ENCODE data around the gene ZNF429. TPM values are rescaled to one million over a fixed set of nuclear protein-coding genes. Genes with fewer than 3 reads are reported as not detected.
"Not testable (repeated sequence)": the region's sequence is repeated elsewhere in the genome, so short reads cannot be mapped to it uniquely, and the experiment has no call there.

Gene ZNF429
- polyA plus RNA-seq, 1 donor (not counting 4 experiments of a cell fraction or from before 2014, with no cell fraction given): 4.4 TPM

GRCh38 chr19:21498651-21499050 lies 6.8 kb upstream of the ZNF429 start:
- dilution Hi-C loops (cut with MboI; ENCODE audit: extremely low pct_ligation_motif_present, low sequenced_read_pairs): no loop called here
- H3K9me1 ChIP-seq (ENCODE audit: control insufficient read depth, extremely low read depth, insufficient read depth, low read length): no peaks in the 10 kb centered on the region
- no peak overlapping the region for H2AFZ ChIP-seq (ENCODE audit: control insufficient read depth, low read length)
- H3K9me3 ChIP-seq (ENCODE audit: control insufficient read depth, low read depth, low read length): peaks cover 4% of the 10 kb centered on the region
- no peak for DNase-seq (ENCODE audit: low read depth, low spot score)
- H3K4me2 ChIP-seq (ENCODE audit: control insufficient read depth, extremely low read depth, insufficient read depth, low read depth, low read length): no peak overlapping the region
- H3K27ac ChIP-seq (ENCODE audit: control insufficient read depth, insufficient read depth, low read length): no peak overlapping the region
- H3K36me3 ChIP-seq (ENCODE audit: control insufficient read depth in 2 of 2, extremely low read depth in 1 of 2, insufficient read depth in 2 of 2, low read length in 2 of 2): no peaks in the 10 kb centered on the region
- no peaks in the 10 kb centered on the region for H3K27me3 ChIP-seq (ENCODE audit: control insufficient read depth, extremely low read depth, insufficient read depth, low read length)
- H3K9ac ChIP-seq (ENCODE audit: control insufficient read depth, extremely low read depth, insufficient read depth, low read length): no peak overlapping the region
- H3K4me3 ChIP-seq (ENCODE audit: control insufficient read depth in 2 of 3, extremely low read depth in 1 of 3, insufficient read depth in 2 of 3, low read depth in 1 of 3, low read length in 3 of 3): no peak overlapping the region
- no peak for FAIRE-seq
- H4K20me1 ChIP-seq (ENCODE audit: control insufficient read depth, extremely low read depth, insufficient read depth, low read length): no peaks in the 10 kb centered on the region
- no peaks in the 10 kb centered on the region for H3K4me1 ChIP-seq (ENCODE audit: control insufficient read depth, extremely low read depth, insufficient read depth, low read length)
- no peaks in the 10 kb centered on the region for H3K79me2 ChIP-seq (ENCODE audit: control insufficient read depth, insufficient read depth, low read length)
- TF ChIP-seq, protein P1, sequence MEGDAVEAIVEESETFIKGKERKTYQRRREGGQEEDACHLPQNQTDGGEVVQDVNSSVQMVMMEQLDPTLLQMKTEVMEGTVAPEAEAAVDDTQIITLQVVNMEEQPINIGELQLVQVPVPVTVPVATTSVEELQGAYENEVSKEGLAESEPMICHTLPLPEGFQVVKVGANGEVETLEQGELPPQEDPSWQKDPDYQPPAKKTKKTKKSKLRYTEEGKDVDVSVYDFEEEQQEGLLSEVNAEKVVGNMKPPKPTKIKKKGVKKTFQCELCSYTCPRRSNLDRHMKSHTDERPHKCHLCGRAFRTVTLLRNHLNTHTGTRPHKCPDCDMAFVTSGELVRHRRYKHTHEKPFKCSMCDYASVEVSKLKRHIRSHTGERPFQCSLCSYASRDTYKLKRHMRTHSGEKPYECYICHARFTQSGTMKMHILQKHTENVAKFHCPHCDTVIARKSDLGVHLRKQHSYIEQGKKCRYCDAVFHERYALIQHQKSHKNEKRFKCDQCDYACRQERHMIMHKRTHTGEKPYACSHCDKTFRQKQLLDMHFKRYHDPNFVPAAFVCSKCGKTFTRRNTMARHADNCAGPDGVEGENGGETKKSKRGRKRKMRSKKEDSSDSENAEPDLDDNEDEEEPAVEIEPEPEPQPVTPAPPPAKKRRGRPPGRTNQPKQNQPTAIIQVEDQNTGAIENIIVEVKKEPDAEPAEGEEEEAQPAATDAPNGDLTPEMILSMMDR (optimal IDR thresholded peaks at IDR 0.05 in 1 of 3, IDR thresholded peaks at IDR 0.05 in 1 of 3, conservative IDR thresholded peaks at IDR 0.05 in 1 of 3; ENCODE audit: extremely low read depth in 1 of 3, insufficient read depth in 2 of 3, low read length in 3 of 3): no peak
- no peak for TF ChIP-seq EZH2 (IDR thresholded peaks at IDR 0.05; ENCODE audit: low read length)

DNA sequence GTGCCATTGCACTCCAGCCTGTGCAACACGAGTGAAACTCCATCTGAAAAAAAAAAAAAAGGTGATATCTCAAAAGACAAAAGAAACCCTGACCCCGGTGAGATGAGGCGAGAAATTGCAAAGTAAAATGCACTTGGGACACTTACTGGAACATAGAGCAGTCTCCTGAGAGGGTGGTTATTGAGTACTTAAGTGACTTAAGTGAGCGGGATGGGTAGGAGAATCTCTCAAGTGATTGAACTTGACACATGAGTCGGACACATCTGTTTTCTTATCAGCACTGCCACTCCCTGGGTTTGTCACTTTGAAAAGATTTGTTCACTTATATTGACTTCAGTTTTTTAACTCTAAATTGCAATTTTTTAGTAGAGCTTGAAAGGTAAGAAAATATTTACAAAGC lies 2.8 kb downstream of the ZNF429 start:
- no peaks in the 10 kb centered on the region for H3K36me3 ChIP-seq (ENCODE audit: control insufficient read depth in 2 of 2, extremely low read depth in 1 of 2, insufficient read depth in 2 of 2, low read length in 2 of 2)
- no peak for TF ChIP-seq EZH2 (IDR thresholded peaks at IDR 0.05; ENCODE audit: low read length)
- TF ChIP-seq, protein P1 (optimal IDR thresholded peaks at IDR 0.05 in 1 of 3, IDR thresholded peaks at IDR 0.05 in 1 of 3, conservative IDR thresholded peaks at IDR 0.05 in 1 of 3; ENCODE audit: extremely low read depth in 1 of 3, insufficient read depth in 2 of 3, low read length in 3 of 3): no peak
- DNase-seq (ENCODE audit: low read depth, low spot score) (no peak), FAIRE-seq (no peak)
- H3K4me1 ChIP-seq (ENCODE audit: control insufficient read depth, extremely low read depth, insufficient read depth, low read length): no peaks in the 10 kb centered on the region
- H2AFZ ChIP-seq (ENCODE audit: control insufficient read depth, low read length): no peak overlapping the region
- peaks cover 2% of the 10 kb centered on the region for H3K9me3 ChIP-seq (ENCODE audit: control insufficient read depth, low read depth, low read length)
- no peaks in the 10 kb centered on the region for H3K79me2 ChIP-seq (ENCODE audit: control insufficient read depth, insufficient read depth, low read length)
- dilution Hi-C loops (cut with MboI; ENCODE audit: extremely low pct_ligation_motif_present, low sequenced_read_pairs): no loop called here
- no peak overlapping the region for H3K4me3 ChIP-seq (ENCODE audit: control insufficient read depth in 2 of 3, extremely low read depth in 1 of 3, insufficient read depth in 2 of 3, low read depth in 1 of 3, low read length in 3 of 3)
- H3K9ac ChIP-seq (ENCODE audit: control insufficient read depth, extremely low read depth, insufficient read depth, low read length): no peak overlapping the region
- H4K20me1 ChIP-seq (ENCODE audit: control insufficient read depth, extremely low read depth, insufficient read depth, low read length): no peaks in the 10 kb centered on the region
- H3K9me1 ChIP-seq (ENCODE audit: control insufficient read depth, extremely low read depth, insufficient read depth, low read length): no peaks in the 10 kb centered on the region
- H3K27ac ChIP-seq (ENCODE audit: control insufficient read depth, insufficient read depth, low read length): no peak overlapping the region
- no peak overlapping the region for H3K4me2 ChIP-seq (ENCODE audit: control insufficient read depth, extremely low read depth, insufficient read depth, low read depth, low read length)
- H3K27me3 ChIP-seq (ENCODE audit: control insufficient read depth, extremely low read depth, insufficient read depth, low read length): no peaks in the 10 kb centered on the region

DNA sequence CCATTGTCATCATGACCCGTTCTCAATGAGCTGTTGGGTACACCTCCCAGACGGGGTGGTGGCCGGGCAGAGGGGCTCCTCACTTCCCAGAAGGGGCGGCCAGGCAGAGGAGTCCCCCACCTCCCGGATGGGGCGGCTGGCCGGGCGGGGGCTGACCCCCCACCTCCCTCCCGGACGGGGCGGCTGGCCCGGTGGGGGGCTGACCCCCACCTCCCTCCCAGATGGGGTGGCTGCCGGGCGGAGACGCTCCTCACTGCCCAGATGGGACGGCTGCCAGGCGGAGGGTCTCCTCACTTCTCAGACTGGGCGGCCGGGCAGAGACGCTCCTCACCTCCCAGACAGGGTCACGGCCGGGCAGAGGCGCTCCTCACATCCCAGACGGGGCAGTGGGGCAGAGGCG lies 5.7 kb downstream of the ZNF429 start:
- H3K9ac ChIP-seq (ENCODE audit: control insufficient read depth, extremely low read depth, insufficient read depth, low read length); H3K4me1 ChIP-seq (ENCODE audit: control insufficient read depth, extremely low read depth, insufficient read depth, low read length); H4K20me1 ChIP-seq (ENCODE audit: control insufficient read depth, extremely low read depth, insufficient read depth, low read length); H3K79me2 ChIP-seq (ENCODE audit: control insufficient read depth, insufficient read depth, low read length); H3K9me1 ChIP-seq (ENCODE audit: control insufficient read depth, extremely low read depth, insufficient read depth, low read length); H3K27ac ChIP-seq (ENCODE audit: control insufficient read depth, insufficient read depth, low read length); H3K9me3 ChIP-seq (ENCODE audit: control insufficient read depth, low read depth, low read length); H2AFZ ChIP-seq (ENCODE audit: control insufficient read depth, low read length); FAIRE-seq; H3K4me2 ChIP-seq (ENCODE audit: control insufficient read depth, extremely low read depth, insufficient read depth, low read depth, low read length); H3K27me3 ChIP-seq (ENCODE audit: control insufficient read depth, extremely low read depth, insufficient read depth, low read length); H3K4me3 ChIP-seq (ENCODE audit: control insufficient read depth in 2 of 3, extremely low read depth in 1 of 3, insufficient read depth in 2 of 3, low read depth in 1 of 3, low read length in 3 of 3); H3K36me3 ChIP-seq (ENCODE audit: control insufficient read depth in 2 of 2, extremely low read depth in 1 of 2, insufficient read depth in 2 of 2, low read length in 2 of 2); dilution Hi-C loops (cut with MboI; ENCODE audit: extremely low pct_ligation_motif_present, low sequenced_read_pairs); DNase-seq (ENCODE audit: low read depth, low spot score): not testable (repeated sequence)

DNA sequence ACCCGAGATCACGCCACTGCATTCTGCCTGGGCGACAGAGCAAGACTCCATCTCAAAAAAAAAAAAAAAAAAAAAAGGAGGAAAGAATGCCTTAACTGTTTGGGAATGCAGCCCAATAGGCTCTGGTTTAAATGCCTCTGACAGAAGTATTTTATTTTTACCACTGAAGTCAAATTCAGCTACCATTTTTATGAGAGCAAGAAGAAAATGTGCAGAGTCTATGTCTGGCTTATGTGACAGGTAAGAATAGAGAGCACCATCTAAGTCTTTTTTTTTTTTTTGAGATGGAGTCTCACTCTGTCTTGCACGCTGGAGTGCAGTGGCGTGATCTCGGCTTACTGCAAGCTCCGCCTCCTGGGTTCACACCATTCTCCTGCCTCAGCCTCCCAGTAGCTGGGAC lies 7.2 kb downstream of the ZNF429 start:
- H3K9me3 ChIP-seq (ENCODE audit: control insufficient read depth, low read depth, low read length); H4K20me1 ChIP-seq (ENCODE audit: control insufficient read depth, extremely low read depth, insufficient read depth, low read length); H3K79me2 ChIP-seq (ENCODE audit: control insufficient read depth, insufficient read depth, low read length); DNase-seq (ENCODE audit: low read depth, low spot score); H3K4me1 ChIP-seq (ENCODE audit: control insufficient read depth, extremely low read depth, insufficient read depth, low read length); H3K36me3 ChIP-seq (ENCODE audit: control insufficient read depth in 2 of 2, extremely low read depth in 1 of 2, insufficient read depth in 2 of 2, low read length in 2 of 2); H3K4me2 ChIP-seq (ENCODE audit: control insufficient read depth, extremely low read depth, insufficient read depth, low read depth, low read length); H3K27ac ChIP-seq (ENCODE audit: control insufficient read depth, insufficient read depth, low read length); H3K9ac ChIP-seq (ENCODE audit: control insufficient read depth, extremely low read depth, insufficient read depth, low read length); H2AFZ ChIP-seq (ENCODE audit: control insufficient read depth, low read length); H3K9me1 ChIP-seq (ENCODE audit: control insufficient read depth, extremely low read depth, insufficient read depth, low read length); dilution Hi-C loops (cut with MboI; ENCODE audit: extremely low pct_ligation_motif_present, low sequenced_read_pairs); H3K4me3 ChIP-seq (ENCODE audit: control insufficient read depth in 2 of 3, extremely low read depth in 1 of 3, insufficient read depth in 2 of 3, low read depth in 1 of 3, low read length in 3 of 3); H3K27me3 ChIP-seq (ENCODE audit: control insufficient read depth, extremely low read depth, insufficient read depth, low read length); FAIRE-seq: not testable (repeated sequence)

Measured in keratinocyte (primary cell).